ENCODE measurements around the gene TRPM2. TPM values are rescaled to one million over a fixed set of nuclear protein-coding genes. Genes with fewer than 3 reads are reported as not detected.

Gene TRPM2
- total and polyA plus RNA-seq, 2 of the 4 experiments (the other 2 are of a cell fraction), result not detected

DNA sequence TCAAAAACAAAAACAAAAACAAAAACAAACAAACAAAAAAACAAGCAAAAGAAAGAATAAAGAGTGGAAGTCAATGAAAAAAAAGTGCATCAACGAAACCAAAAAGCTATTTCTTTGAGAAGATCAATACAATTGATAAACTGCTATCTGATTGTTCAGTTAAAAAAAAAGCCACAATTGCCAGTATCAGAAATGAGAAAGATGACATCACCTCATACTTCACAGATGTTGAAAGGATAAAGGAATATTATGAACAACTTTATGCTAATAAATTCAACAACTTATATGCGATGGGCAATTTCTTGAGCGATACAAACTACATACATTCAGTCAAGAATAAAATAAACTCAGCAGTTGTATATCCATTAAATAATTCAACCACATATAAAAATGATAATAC lies 99.7 kb downstream of the TRPM2 start:
- no peak overlapping the region for H4K8ac ChIP-seq (ENCODE audit: low read depth in 2 of 2, low read length in 2 of 2)
- no peak overlapping the region for H3K9ac ChIP-seq (ENCODE audit: low read depth, low read length)
- H3K79me1 ChIP-seq (ENCODE audit: low read depth in 1 of 2, low read length in 2 of 2), result no peaks in the 10 kb centered on the region
- no peak overlapping the region for H3K4me3 ChIP-seq (ENCODE audit: insufficient read depth, low read depth, low read length)
- TF ChIP-seq BHLHE40 (IDR thresholded peaks at IDR 0.05; ENCODE audit: low read depth, low read length) (no peak), MAZ (IDR thresholded peaks at IDR 0.05; ENCODE audit: borderline replicate concordance, low read depth, low read length) (no peak), RFX5 (IDR thresholded peaks at IDR 0.05; ENCODE audit: low read depth, low read length) (no peak), NFE2L2 (IDR thresholded peaks at IDR 0.05; ENCODE audit: low read depth, low read length) (no peak)
- no peak overlapping the region for H3K27ac ChIP-seq (ENCODE audit: insufficient read depth, low read length)
- in situ Hi-C loops (cut with MboI; ENCODE audit: low sequenced_read_pairs) (no loop called here), dilution Hi-C loops (cut with HindIII; ENCODE audit: low sequenced_read_pairs, unreplicated experiment) (no loop called here), intact Hi-C loops (cut with micrococcal nuclease) (no loop called here)
- no peak overlapping the region for H3K4me2 ChIP-seq (ENCODE audit: low read depth, low read length)
- no peaks in the 10 kb centered on the region for H3K36me3 ChIP-seq (ENCODE audit: control insufficient read depth, insufficient read depth, low read length)
- no peak overlapping the region for H2BK5ac ChIP-seq (ENCODE audit: low read depth, low read length, poor library complexity, severe bottlenecking)
- ATAC-seq (ENCODE audit: low read depth) (no peak), DNase-seq (no peak)
- H4K20me1 ChIP-seq (ENCODE audit: insufficient read depth, low read length), result no peaks in the 10 kb centered on the region
- H3K23ac ChIP-seq (ENCODE audit: low read depth, low read length), result no peak overlapping the region
- no peak overlapping the region for H3K14ac ChIP-seq (replicated peaks; ENCODE audit: low read depth, low read length)
- no CpG with 5 or more reads among the region's 3 CpGs for WGBS, 2 experiments (ENCODE audit: extremely low coverage in 2 of 2, insufficient read length in 1 of 2)
- no peak overlapping the region for H2BK20ac ChIP-seq (ENCODE audit: low read depth, low read length)
- no peaks in the 10 kb centered on the region for H3K9me3 ChIP-seq (ENCODE audit: control insufficient read depth, insufficient read depth, low read length)
- H2AK9ac ChIP-seq (replicated peaks; ENCODE audit: low read depth, low read length, poor library complexity), result no peak overlapping the region
- H3K27me3 ChIP-seq (ENCODE audit: control insufficient read depth, insufficient read depth, low read length), result peaks cover 18% of the 10 kb centered on the region
- H2AFZ ChIP-seq (replicated peaks; ENCODE audit: low read length, poor library complexity), result no peak overlapping the region
- ChIA-PET CTCF (interaction anchor here (1.6 kb wide), 1 partner anchor 9 kb away, joined by 4 read pairs; no protein-coding TSS in a partner anchor), POLR2A (ENCODE audit: unreplicated experiment) (no interaction called here)
- no peak overlapping the region for H2BK120ac ChIP-seq (ENCODE audit: low read depth, low read length)
- H4K5ac ChIP-seq (ENCODE audit: low read depth, low read length), result no peak overlapping the region
- BruUV-seq (replicated peaks), result no TSS peak
- no peaks in the 10 kb centered on the region for H3K4me1 ChIP-seq (ENCODE audit: control insufficient read depth, insufficient read depth, low read length)
- H3K9me1 ChIP-seq (ENCODE audit: insufficient read depth, low read length), result no peaks in the 10 kb centered on the region
- no peak overlapping the region for H2AK5ac ChIP-seq (ENCODE audit: low read depth, low read length)
- no peak overlapping the region for H3K18ac ChIP-seq (ENCODE audit: low read depth, low read length)
- no peak overlapping the region for H4K91ac ChIP-seq (ENCODE audit: insufficient read depth, low read depth, low read length)
- H2BK15ac ChIP-seq (ENCODE audit: low read depth, low read length), result no peak overlapping the region
- no peak overlapping the region for H3K4ac ChIP-seq (ENCODE audit: low read depth, low read length)
- H3K56ac ChIP-seq (ENCODE audit: extremely low read depth, insufficient read depth, low read length), result no peak overlapping the region

Data from IMR-90 (cell line).